ENCODE results near the gene FTCD.
"Not testable (repeated sequence)": the region's sequence is repeated elsewhere in the genome, so short reads cannot be mapped to it uniquely, and the experiment has no call there.

The FTCD gene

DNA sequence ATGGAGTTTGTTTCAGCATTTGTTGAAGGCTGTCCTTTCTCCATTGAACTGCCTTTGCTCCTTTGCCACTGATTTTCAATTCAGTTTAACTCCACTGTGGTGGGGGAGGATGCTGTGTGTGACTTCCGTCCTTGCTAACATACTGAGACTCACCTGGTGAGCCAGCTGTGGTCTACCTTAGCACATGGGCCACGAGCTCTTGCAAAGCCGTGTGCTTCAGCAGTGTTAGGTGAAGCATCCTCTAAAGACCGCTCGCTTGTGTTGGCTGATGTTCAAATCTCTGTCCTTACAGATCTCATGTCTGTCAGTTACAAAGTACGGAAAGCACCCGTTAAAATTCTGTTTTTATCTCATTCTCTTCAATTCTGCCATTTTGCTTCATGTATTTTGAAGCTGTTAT lies 32.4 kb upstream of the FTCD start:
- DNase-seq, result no peak

GRCh38 chr21:46187261-46187660 lies 31.9 kb upstream of the FTCD start:
- no peak for DNase-seq

DNA sequence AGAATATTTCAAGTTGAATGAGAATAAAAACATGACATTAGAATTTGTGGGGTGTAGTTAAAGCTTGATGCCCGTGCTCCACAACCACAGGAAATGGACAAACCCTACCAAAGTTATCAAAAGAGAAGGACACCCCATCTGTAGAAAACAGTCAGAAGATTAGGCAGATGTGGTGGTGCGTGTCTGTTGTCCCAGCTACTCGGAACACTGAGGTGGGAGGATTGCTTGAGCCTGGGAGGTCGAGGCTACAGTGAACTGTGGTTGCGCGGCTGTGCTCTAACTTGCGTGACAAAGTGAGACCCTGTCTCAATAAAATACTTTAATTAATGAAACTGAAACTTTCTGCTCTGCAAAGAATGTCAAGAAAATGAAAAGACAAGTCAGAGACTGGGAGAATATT lies 30.3 kb upstream of the FTCD start:
- no peak for DNase-seq

DNA sequence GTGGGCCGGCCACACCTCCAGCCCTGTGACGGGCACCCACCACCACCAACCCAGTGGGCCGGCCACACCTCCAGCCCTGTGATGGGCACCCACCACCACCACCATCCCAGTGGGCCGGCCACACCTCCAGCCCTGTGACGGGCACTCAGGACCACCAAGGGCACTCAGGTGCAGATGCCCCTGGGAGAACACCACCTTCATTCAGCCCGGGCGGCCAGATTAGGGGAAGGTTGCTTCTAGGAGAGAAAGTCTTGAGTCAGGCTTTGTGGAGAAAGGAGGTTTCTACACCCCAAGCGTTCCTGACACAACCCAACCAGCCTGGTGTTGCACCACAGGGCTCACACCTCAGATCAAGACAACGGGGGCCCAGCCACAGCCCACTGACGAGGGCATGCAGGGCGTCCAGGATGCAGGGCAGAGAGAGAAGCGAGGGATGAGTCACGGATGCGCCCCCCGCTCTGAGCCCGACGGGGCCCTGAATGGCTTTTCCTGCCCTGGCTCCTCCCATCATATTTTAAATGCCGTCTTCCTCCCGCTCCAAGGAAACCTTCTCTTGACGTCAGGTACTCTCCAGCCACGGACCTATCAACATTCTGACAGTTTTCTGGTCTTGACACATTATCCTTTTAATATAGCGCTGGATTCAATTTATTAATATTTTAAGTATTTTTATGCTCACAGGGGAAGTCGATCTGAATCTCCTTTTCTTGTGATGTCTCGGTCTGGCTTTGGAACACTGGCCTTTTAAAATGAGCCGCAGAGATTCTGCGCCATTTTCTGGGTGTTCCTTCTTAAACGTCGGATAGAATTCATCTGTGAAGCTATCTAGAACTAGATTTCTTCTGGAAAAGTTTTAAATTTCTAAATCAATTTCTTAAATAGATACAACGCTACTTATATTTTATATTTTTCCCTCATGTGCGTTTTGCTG lies 29.5 kb upstream of the FTCD start:
- DNase-seq, result peak; percentile 73

DNA sequence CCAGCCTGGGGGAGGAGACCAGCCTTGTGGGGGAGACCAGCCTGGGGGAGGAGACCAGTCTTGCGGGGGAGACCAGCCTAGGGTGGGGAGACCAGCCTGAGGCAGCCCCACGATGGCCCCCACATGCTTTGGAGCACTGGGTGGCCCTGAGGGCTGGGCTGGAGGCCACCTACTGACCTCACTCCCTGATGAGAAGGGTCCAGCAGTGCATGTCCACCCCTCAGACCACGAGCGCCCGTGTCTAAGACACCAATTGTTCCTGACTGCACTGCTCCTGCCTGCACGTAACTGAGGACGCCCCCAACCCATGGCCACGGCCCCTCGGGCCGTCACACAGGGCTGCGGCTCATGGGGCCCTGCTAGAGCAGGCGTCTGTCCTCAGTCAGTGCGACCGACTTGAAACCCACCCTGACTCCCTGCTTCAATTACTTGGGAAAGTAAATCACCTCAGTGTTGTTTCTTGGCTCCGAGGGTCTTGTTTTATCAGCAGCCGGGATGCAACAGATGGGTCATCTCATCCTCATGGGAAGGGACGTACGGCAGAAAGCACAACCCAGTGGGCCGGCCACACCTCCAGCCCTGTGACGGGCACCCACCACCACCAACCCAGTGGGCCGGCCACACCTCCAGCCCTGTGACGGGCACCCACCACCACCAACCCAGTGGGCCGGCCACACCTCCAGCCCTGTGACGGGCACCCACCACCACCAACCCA lies 28.7 kb upstream of the FTCD start, which contains the start of gene SPATC1L:
SPATC1L (minus strand) TSS at position 550 of the 715 bp plus-strand sequence. CDS start 1,643 bp downstream, outside the sequence.
- peak; percentile 56 for DNase-seq

DNA sequence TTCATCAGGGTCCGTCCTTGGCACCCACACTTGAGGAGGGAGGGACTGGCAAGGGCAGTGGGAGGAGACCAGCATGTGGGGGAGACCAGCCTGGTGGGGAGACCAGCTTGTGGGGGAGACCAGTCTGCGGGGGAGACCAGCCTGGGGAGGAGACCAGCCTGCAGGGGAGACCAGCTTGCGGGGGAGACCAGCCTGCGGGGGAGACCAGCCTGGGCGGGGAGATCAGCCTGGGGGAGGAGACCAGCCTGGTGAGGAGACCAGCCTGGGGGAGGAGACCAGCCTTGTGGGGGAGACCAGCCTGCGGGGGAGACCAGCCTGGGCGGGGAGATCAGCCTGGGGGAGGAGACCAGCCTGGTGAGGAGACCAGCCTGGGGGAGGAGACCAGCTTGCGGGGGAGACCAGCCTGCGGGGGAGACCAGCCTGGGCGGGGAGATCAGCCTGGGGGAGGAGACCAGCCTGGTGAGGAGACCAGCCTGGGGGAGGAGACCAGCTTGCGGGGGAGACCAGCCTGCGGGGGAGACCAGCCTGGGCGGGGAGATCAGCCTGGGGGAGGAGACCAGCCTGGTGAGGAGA lies 28.0 kb upstream of the FTCD start:
- DNase-seq, result not testable (repeated sequence)

DNA sequence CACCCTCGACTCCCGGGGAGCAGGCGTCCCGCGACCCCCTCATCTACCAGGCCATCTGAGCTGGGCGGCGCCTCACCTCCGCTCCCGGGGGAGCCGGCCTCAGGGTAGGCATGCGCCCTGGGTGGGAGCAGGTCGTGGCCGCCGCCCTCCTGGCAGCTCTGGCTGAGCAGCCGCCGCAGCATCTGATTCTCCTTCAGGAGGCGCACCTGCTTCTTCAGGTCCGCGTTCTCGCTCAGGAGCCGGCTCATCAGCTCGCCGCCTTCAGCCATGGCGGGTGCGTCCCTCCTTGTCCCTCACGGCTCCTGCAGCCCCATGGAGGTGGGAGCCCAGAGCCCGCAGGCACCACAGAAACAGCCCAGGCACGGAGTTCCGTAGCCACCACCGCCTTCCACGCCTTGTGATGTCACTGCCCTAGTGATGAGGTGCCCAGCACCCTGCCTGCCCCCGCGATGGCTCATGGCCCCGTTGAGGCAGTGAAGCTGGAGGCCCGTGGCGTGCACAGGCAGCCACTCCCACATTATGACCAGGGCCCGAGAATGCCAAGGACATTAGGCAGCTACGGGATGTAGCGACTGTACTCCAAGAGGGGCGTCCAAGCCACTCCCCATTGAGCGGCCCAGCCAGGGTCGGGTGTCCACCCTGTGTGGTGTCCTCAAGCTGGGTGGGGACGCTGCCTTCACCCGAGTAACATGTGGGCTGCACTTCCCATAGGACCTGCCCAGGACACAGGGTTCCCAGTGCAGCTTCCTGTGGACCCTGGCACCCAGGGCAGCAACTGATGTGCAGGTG lies 27.4 kb upstream of the FTCD start:
- no peak for DNase-seq

DNA sequence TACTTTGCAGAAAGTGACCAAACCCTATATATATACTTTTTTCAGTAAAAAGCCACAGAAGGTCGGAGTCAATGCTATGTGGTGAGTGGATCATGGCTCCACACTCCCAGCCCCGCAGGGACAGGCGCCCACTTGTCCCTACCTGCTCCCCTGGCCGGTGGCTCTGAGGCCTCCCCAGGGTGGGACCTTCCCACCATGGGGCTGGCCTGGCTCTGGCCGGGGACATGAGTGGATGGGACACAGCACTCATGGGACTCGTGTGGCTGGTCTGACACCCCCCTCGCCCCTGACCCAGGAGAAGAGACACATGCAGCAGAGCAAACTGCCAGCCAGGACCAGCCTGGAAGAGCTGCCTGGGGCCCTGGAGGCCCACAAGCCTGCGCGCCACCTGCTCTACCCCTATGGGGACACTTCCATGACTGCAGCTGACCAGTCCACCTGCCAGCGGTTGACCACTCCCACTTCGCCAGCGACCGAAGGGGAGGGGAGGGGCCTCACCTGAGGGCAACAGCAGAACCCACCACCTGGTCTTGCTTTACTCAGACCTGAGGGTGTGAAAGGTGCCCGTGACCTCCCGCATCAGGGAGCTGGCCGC lies 26.7 kb upstream of the FTCD start:
- no peak for DNase-seq

DNA sequence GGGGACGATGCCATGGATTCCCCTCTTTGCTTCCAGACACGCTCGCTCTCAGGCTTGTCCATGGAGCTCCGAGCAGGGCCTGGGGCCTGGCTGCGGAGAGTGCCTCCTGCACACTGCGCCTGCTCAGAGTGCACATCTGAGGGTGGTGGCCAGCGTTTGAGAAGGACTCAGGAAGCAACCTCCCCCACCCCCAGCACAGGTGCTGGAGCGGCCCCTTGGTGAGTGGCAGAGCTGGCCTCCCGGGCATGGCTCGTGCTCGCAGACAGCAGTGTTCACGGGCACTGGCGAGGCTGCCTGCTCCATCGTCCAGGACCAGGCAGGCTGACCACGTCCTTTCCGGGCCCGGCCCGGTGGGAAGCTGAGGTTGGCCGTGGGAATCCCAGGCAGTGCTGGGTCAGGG lies 26.1 kb upstream of the FTCD start:
- DNase-seq, result no peak

DNA sequence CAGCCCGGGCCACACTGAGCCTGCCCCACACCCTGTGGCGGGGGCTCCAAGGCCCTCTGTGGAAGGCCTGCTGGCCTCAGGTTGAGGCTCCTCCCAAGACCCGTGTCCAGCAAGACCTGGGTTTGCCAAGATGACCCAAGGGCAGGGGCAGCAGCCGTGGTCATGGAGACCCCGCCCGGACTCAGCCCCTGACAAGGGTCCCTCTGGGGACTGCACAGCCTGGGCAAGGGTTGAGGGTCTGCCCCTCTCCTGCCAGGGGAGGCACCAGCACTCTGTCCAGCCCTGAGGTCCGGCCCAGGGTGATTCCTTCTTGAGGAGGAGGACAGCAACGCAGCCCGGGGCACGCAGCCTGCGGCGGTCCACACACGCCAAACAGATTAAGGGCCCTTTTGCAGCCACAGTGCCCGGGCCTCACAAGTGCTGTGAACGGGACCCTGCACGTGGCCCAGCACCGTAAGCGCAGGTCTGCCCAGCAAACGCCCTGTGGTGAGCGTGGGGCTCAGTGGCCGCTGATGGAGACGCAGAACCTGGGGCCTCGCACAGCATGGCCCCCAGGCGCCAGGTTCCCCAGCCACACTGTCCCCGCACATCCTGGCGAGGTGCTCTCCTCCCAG lies 25.5 kb upstream of the FTCD start:
- no peak for DNase-seq

DNA sequence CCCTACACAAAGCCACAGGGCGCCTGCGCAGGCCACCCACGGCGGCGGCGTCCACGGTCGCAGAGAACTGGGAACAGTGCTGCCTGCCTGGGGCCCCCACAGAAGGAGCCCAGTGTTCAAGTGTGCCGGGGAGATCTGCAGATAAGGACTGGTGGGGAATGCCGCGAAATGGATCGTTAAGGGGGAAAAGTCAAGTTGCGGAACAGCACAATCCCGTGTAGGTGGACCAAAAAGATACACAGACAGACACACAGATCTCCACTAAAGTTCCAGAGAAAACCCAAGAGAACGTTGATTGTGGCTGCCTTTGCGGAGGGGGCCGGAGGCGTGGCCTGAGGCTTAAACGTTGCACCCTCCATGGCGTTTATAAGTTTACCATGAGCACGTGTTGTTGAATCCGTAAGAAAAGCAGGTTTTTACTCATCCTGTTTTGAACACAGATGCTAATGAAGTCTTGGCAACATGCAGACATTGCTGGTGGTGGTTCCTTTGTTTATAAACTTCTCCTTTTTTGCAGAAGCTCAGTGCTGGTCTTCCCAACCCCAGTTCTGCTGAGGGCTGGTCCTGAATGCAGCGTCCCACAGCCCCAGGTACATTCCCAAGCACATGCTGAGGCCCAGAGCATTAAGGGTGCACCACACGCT lies 24.8 kb upstream of the FTCD start:
- DNase-seq, result no peak

DNA sequence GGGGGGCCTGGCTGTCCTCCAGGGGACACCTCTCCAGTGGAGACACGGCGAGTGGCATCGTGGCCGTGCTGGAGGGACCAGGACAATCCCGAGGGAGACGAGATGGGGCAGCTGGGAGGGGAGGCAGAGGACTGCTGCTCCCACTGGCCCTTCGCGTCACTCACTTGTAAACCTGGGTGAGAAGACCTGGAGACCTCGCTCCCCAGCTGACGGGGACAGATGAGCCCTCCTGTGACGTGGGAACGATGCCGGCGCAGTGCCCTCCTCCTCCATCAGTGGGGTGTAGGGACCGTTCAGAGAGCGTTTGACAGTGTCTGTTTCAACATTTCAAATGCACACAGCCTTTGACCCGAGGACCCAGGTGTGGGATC lies 24.3 kb upstream of the FTCD start:
- no peak for DNase-seq

DNA sequence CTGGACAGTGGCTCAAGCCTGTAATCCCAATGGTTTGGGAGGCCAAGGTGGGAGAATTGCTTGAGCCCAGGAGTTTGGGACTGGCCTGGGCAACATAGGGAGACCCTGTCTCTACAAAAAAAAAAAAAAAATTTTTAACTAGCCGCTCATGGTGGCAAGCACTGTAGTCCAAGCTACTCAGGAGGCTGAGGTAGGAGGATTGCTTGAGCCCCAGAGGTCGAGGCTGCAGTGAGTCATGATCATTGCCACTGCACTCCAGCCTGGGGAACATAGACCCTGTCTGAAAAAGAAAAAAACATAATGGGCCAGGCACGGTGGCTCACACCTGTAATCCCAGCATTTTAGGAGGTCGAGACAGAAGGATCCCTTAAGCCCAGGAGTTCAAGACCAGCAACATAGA lies 23.6 kb upstream of the FTCD start:
- no peak for DNase-seq

- DNase-seq, result not testable (repeated sequence)
These were observed 21.2 kb upstream of the FTCD start for GRCh38 chr21:46176443-46177129.

GRCh38 chr21:46173573-46173972 lies 18.2 kb upstream of the FTCD start:
- no peak for DNase-seq

DNA sequence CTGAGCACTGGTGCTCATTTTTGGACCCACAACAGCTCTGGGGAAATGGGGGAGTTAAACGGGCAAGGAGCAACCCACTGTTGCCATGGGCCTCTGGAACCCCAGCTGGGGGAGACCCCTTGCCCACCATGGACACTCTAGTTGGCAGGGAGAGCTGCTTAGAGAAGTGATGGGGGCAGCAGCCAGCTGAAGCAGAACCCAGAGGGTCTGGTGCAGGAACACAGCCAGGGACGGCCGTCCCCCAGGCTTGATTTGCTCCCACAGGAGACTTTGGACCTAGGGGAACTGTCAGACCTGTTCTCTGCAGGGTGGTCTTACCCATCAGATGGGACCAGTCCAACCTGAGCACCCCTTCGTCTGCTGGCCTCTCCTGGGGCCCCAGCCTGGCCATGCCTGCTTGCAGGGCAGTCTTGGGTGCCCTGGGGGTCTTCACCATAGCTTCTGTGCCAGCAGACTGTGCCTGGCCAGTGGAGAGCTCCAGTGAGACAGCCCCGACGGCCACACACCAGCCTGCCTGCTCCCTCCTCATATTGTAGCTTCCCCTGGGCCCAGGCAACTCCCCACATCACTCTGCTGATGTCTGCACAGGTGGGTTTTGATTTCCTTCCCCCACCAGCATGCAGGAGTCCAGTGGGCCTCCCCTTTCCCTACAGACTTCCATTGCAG lies 17.6 kb upstream of the FTCD start:
- no peak for DNase-seq

DNA sequence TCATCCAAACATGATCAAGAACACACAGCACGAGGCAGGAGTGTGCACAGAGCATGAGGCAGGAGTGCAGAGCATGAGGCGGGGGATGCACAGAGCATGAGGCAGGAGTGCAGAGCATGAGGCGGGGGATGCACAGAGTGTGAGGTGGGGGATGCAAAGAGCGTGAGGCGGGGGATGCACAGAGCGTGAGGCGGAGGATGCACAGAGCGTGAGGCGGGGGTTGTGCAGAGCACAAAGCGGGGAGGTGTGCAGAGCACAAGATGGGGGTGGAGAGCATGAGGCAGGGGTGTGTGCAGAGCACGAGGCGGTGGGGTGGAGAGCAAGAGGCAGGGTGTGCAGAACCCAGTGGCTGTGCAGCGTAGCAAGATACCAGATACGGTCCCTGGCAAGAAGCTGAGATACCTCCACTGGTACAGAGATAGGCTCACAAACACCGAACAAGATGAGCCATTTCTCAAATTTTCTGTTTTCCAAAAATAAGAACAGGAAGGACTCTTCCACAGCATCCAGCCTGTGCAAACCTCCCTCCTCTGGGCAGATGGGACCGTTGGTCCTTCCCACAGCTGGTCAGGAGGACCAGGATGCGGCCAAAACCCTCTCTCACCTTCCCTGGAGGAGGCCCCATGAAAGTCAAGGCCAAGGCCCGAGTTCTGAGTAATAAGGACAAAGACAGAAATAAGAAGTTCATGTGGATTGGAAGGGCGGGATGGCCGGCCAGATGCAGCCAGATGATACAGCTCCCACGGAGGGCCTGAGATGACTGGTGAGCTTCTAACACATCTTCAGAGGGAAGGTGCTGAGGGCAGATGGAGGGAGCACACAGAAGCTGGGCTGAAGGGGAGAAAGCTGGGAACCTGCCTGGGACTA lies 16.9 kb upstream of the FTCD start:
- no peak for DNase-seq

- DNase-seq, result no peak
These were observed 16.2 kb upstream of the FTCD start for GRCh38 chr21:46171585-46171984.
